Measurements from ENCODE around the gene MN1.

Gene MN1

GRCh38 chr22:27823221-27823620 is 21.7 kb upstream of the MN1 start:
- no peak for TF ChIP-seq CTCF (conservative IDR thresholded peaks at IDR 0.05)
- H3K27ac ChIP-seq: no peak overlapping the region

- TF ChIP-seq CTCF (conservative IDR thresholded peaks at IDR 0.05): no peak
- no peak overlapping the region for H3K27ac ChIP-seq
Measured at GRCh38 chr22:27820896-27821866, 19.6 kb upstream of the MN1 start.

- TF ChIP-seq CTCF (conservative IDR thresholded peaks at IDR 0.05): no peak
- H3K27ac ChIP-seq: no peak overlapping the region
Measured at GRCh38 chr22:27816552-27816951, 15.0 kb upstream of the MN1 start.

- no peak overlapping the region for H3K27ac ChIP-seq
- no peak for TF ChIP-seq CTCF (conservative IDR thresholded peaks at IDR 0.05)
Measured at GRCh38 chr22:27815826-27816530, 14.4 kb upstream of the MN1 start.

GRCh38 chr22:27814993-27815392 is 13.4 kb upstream of the MN1 start:
- no peak overlapping the region for H3K27ac ChIP-seq
- TF ChIP-seq CTCF (conservative IDR thresholded peaks at IDR 0.05): no peak

- no peak overlapping the region for H3K27ac ChIP-seq
- no peak for TF ChIP-seq CTCF (conservative IDR thresholded peaks at IDR 0.05)
Measured at GRCh38 chr22:27811778-27812177, 10.2 kb upstream of the MN1 start.

GRCh38 chr22:27810609-27811151 is 9.1 kb upstream of the MN1 start:
- H3K27ac ChIP-seq: no peak overlapping the region
- TF ChIP-seq CTCF (conservative IDR thresholded peaks at IDR 0.05): no peak

Measured in VCaP (cell line).